A673 (cell line): Measurements from ENCODE around the gene KIF1A.

Experiments used
- CTCF ChIP-seq: fragments of 300-800, 200-600 bp; sonication (generic); conservative IDR thresholded peaks from 2 replicates; pipeline ENCODE4 v1.5.1; 2017; ENCODE audit warnings: low read depth, mild to moderate bottlenecking, antibody characterized with exemption, low read length, moderate library complexity, mixed read lengths
- EZH2 ChIP-seq: fragments of 200-600 bp; sonication (generic); IDR thresholded peaks from 2 replicates; pipeline ENCODE4 v1.6.1; 2017; ENCODE audit warnings: borderline replicate concordance, low read depth, mild to moderate bottlenecking, mixed read lengths, antibody characterized with exemption, low read length; ENCODE audit not compliant: poor library complexity, severe bottlenecking

GRCh38 chr2:240672701-240673190, 147.3 kb downstream of the KIF1A start:
- no peak for TF ChIP-seq CTCF
- no peak for TF ChIP-seq EZH2
